Measurements from ENCODE around the gene ALG1. TPM values are rescaled to one million over a fixed set of nuclear protein-coding genes. Genes with fewer than 3 reads are reported as not detected.
"Not testable (repeated sequence)": the region's sequence is repeated elsewhere in the genome, so short reads cannot be mapped to it uniquely, and the experiment has no call there.

The ALG1 gene
- total RNA-seq, 1 experiment from 2014 or later: 23.9 TPM

GRCh38 chr16:5073771-5074170 lies 2.1 kb downstream of the ALG1 start:
- DNase-seq (ENCODE audit: low read depth): not testable (repeated sequence)

- DNase-seq (ENCODE audit: low read depth): no peak
Observed at GRCh38 chr16:5075637-5076036, 4.0 kb downstream of the ALG1 start.

GRCh38 chr16:5077304-5077703 lies 5.7 kb downstream of the ALG1 start:
- DNase-seq (ENCODE audit: low read depth): no peak

GRCh38 chr16:5078626-5079025 lies 7.0 kb downstream of the ALG1 start:
- DNase-seq (ENCODE audit: low read depth): no peak

- DNase-seq (ENCODE audit: low read depth): not testable (repeated sequence)
Observed at GRCh38 chr16:5080461-5080860, 8.8 kb downstream of the ALG1 start.

GRCh38 chr16:5080996-5081395 lies 9.4 kb downstream of the ALG1 start:
- not testable (repeated sequence) for DNase-seq (ENCODE audit: low read depth)

- DNase-seq (ENCODE audit: low read depth): not testable (repeated sequence)
Observed at GRCh38 chr16:5083646-5084045, 12.0 kb downstream of the ALG1 start.

- DNase-seq (ENCODE audit: low read depth): not testable (repeated sequence)
Observed at GRCh38 chr16:5084099-5084731, 12.6 kb downstream of the ALG1 start.

GRCh38 chr16:5084802-5085201 lies 13.2 kb downstream of the ALG1 start:
- peak; percentile 34 for DNase-seq (ENCODE audit: low read depth)

GRCh38 chr16:5085716-5086115 lies 14.1 kb downstream of the ALG1 start:
- DNase-seq (ENCODE audit: low read depth): not testable (repeated sequence)

GRCh38 chr16:5088086-5088790 lies 16.6 kb downstream of the ALG1 start:
- not testable (repeated sequence) for DNase-seq (ENCODE audit: low read depth)

GRCh38 chr16:5088936-5089335 lies 17.3 kb downstream of the ALG1 start:
- DNase-seq (ENCODE audit: low read depth): not testable (repeated sequence)

- not testable (repeated sequence) for DNase-seq (ENCODE audit: low read depth)
Observed at GRCh38 chr16:5089911-5090555, 18.4 kb downstream of the ALG1 start.

- DNase-seq (ENCODE audit: low read depth): not testable (repeated sequence)
Observed at GRCh38 chr16:5090592-5090991, 18.9 kb downstream of the ALG1 start.

GRCh38 chr16:5093081-5093480 lies 21.4 kb downstream of the ALG1 start:
- DNase-seq (ENCODE audit: low read depth): not testable (repeated sequence)

GRCh38 chr16:5093746-5094145 lies 22.1 kb downstream of the ALG1 start:
- DNase-seq (ENCODE audit: low read depth): not testable (repeated sequence)

- DNase-seq (ENCODE audit: low read depth): not testable (repeated sequence)
Observed at GRCh38 chr16:5095145-5095830, 23.6 kb downstream of the ALG1 start.

- not testable (repeated sequence) for DNase-seq (ENCODE audit: low read depth)
Observed at GRCh38 chr16:5096437-5097060, 24.9 kb downstream of the ALG1 start.

GRCh38 chr16:5097061-5097469 lies 25.4 kb downstream of the ALG1 start:
- DNase-seq (ENCODE audit: low read depth): not testable (repeated sequence)

- DNase-seq (ENCODE audit: low read depth): peak; percentile 99
Observed at GRCh38 chr16:5097470-5098220, 26.0 kb downstream of the ALG1 start, which contains the start of gene EEF2KMT. Gene EEF2KMT, minus strand, starts transcription at chr16:5097795. Its CDS starts 56 bp downstream, at chr16:5097739.

Data from M059J (cell line).